CD14-positive monocyte (primary cell): Measurements from ENCODE around the gene GLI3. TPM values are rescaled to one million over a fixed set of nuclear protein-coding genes. Genes with fewer than 3 reads are reported as not detected.

Experiments used
- DNase-seq, 3 donors: peaks; one replicate each; pipeline ENCODE4 v3.0.0-alpha.2; 2011 to 2022
- H2AFZ ChIP-seq: 2 replicates; pipeline ENCODE4 v1.6.0; 2012; ENCODE audit warnings: mild to moderate bottlenecking, low read depth, low read length, inconsistent platforms; ENCODE audit not compliant: insufficient read depth, poor library complexity, severe bottlenecking
- H3K27ac ChIP-seq, 2 donors: 1 replicate in 1 of 2; 2 replicates in 1 of 2; pipeline ENCODE4 v1.5.1; 2012 to 2013; ENCODE audit warnings: low read length in 2 of 2, control low read depth in 1 of 2, inconsistent platforms in 1 of 2, low read depth in 1 of 2, mild to moderate bottlenecking in 1 of 2
- H3K27me3 ChIP-seq, 2 donors: one replicate each; pipeline versions ENCODE4 v1.6.0 to v1.6.1; 2011 to 2013; ENCODE audit warnings: low read length in 2 of 2; ENCODE audit not compliant: control insufficient read depth in 2 of 2, insufficient read depth in 2 of 2
- H3K36me3 ChIP-seq, 2 donors: replicated peaks in 1 of 2; 1 replicate in 1 of 2; 2 replicates in 1 of 2; pipeline versions ENCODE4 v1.5.1 to v1.6.1; 2012 to 2013; ENCODE audit warnings: low read length in 2 of 2, control low read depth in 1 of 2, inconsistent platforms in 1 of 2, mild to moderate bottlenecking in 1 of 2; ENCODE audit not compliant: insufficient read depth in 2 of 2, control insufficient read depth in 1 of 2
- H3K4me1 ChIP-seq, 2 donors: 1 replicate in 1 of 2; 2 replicates in 1 of 2; pipeline versions ENCODE4 v1.5.1 to v1.6.1; 2012 to 2013; ENCODE audit warnings: low read length in 2 of 2, control low read depth in 1 of 2, inconsistent platforms in 1 of 2, mild to moderate bottlenecking in 1 of 2, moderate library complexity in 1 of 2; ENCODE audit not compliant: insufficient read depth in 2 of 2, control insufficient read depth in 1 of 2
- H3K4me2 ChIP-seq: replicated peaks from 2 replicates; pipeline ENCODE3; 2012; ENCODE audit warnings: low read length, moderate library complexity, mild to moderate bottlenecking; ENCODE audit not compliant: poor library complexity, severe bottlenecking; ENCODE audit errors: extremely low read depth
- H3K4me3 ChIP-seq, 3 experiments: fragments of 200-600 bp in 1 of 3; sonication (generic) in 1 of 3; replicated peaks in 1 of 3; 1 replicate in 2 of 3; 2 replicates in 1 of 3; pipeline ENCODE4 v1.5.1; 2011 to 2013; ENCODE audit warnings: low read length in 3 of 3, mild to moderate bottlenecking in 3 of 3, control low read depth in 2 of 3, low read depth in 2 of 3, inconsistent platforms in 1 of 3, moderate library complexity in 1 of 3
- H3K79me2 ChIP-seq: 2 replicates; pipeline ENCODE4 v1.6.0; 2012; ENCODE audit warnings: mild to moderate bottlenecking, control low read depth, inconsistent platforms, low read length, moderate library complexity; ENCODE audit not compliant: insufficient read depth
- H3K9ac ChIP-seq: 2 replicates; pipeline ENCODE4 v1.6.0; 2017; ENCODE audit warnings: low read length, mild to moderate bottlenecking; ENCODE audit not compliant: insufficient read depth, poor library complexity, severe bottlenecking
- H3K9me3 ChIP-seq, 2 donors: replicated peaks in 1 of 2; 1 replicate in 1 of 2; 2 replicates in 1 of 2; pipeline versions ENCODE4 v1.5.1 to v1.6.1; 2012 to 2013; ENCODE audit warnings: low read length in 2 of 2, control low read depth in 1 of 2; ENCODE audit not compliant: control insufficient read depth in 1 of 2, insufficient read depth in 1 of 2
- H4K20me1 ChIP-seq: 2 replicates; pipeline ENCODE4 v1.6.0; 2012; ENCODE audit warnings: mild to moderate bottlenecking, low read length, control low read depth, moderate library complexity; ENCODE audit not compliant: insufficient read depth
- H3K27ac Mint-ChIP-seq, 7 donors: one replicate each; pipeline ENCODE4 v1.8.0; 2020; ENCODE audit warnings: mild to moderate bottlenecking in 7 of 7, mixed read lengths in 7 of 7, moderate library complexity in 6 of 7, inconsistent platforms in 2 of 7
- H3K27me3 Mint-ChIP-seq, 3 donors: one replicate each; pipeline ENCODE4 v1.8.0; 2021 to 2022; ENCODE audit warnings: low read depth in 3 of 3, mild to moderate bottlenecking in 3 of 3, mixed read lengths in 3 of 3, moderate library complexity in 3 of 3, inconsistent platforms in 1 of 3
- H3K36me3 Mint-ChIP-seq, 2 donors: one replicate each; pipeline ENCODE4 v1.8.0; 2020; ENCODE audit warnings: mixed read lengths in 2 of 2, inconsistent platforms in 1 of 2, mild to moderate bottlenecking in 1 of 2
- H3K4me1 Mint-ChIP-seq: one replicate; pipeline ENCODE4 v1.8.0; 2020; ENCODE audit warnings: mild to moderate bottlenecking, mixed read lengths
- H3K4me3 Mint-ChIP-seq, 2 donors: one replicate each; pipeline ENCODE4 v1.8.0; 2020; ENCODE audit warnings: mild to moderate bottlenecking in 2 of 2, mixed read lengths in 2 of 2, moderate library complexity in 1 of 2
- H3K9me3 Mint-ChIP-seq, 7 donors: one replicate each; pipeline ENCODE4 v1.8.0; 2020 to 2022; ENCODE audit warnings: mixed read lengths in 7 of 7, mild to moderate bottlenecking in 6 of 7, moderate library complexity in 6 of 7, inconsistent platforms in 2 of 7
- WGBS: methylation state at CpG from one replicate; pipeline ENCODE4 v1.1.5; 2013; ENCODE audit warnings: missing lambda C conversion rate; ENCODE audit not compliant: insufficient coverage; 5-methylcytosine and 5-hydroxymethylcytosine counted together
- intact Hi-C, 2 donors: fragments of 100-400 bp; cut with micrococcal nuclease; formaldehyde crosslinking; loops; one replicate each; pipeline versions ENCODE4 v1.15.0 to v1.15.1; 2023
- polyA plus RNA-seq, 3 donors: library from polyadenylated mRNA; depleted of rRNA in 1 of 3; unstranded in 2 of 3; stranded (reverse) in 1 of 3; fragments of 300-500 nt in 2 of 3; fragments of >200 nt in 1 of 3; fragmentation: Illumina TruSeq in 2 of 3; gene quantifications; 1 replicate in 2 of 3; 2 replicates in 1 of 3; pipeline ENCODE4 v1.2.3, GENCODE V29; 2012 to 2021
- TF ChIP-seq, protein P1 (sequence below): fragments of 200-600 bp; IDR thresholded peaks from one replicate; pipeline ENCODE4 v1.8.0; 2022; ENCODE audit warnings: antibody characterized with exemption, mild to moderate bottlenecking

GLI3 gene
- polyA plus RNA-seq, 3 donors, result not detected

DNA sequence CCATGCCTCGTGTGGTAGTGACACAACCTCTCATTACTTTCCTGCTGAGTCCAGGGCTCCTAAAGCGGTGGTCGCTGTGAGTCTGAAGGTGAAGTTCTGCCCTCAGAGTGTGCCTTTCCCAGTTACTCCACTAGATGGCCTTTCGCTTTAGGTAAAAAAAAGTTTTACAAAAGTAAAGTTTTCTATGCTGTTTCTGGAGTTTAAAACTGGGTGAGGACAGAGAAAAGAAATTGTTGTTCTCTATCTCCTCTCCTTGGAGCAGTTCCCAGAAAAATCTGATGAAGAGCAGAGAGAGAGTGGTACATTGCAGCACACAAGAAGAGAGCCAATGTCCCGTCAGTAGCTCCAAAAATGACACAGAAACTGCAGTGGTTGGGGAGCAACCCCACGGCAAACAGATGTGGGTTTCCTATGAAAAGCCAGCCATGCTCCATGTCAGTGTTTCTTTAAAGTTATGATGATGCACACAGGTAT, 257.1 kb downstream of the GLI3 start:
- H3K27me3 Mint-ChIP-seq, result peaks cover 0 to 3% (median 1%) of the 10 kb centered on the region in 3 donors
- H3K27ac ChIP-seq, result no peak overlapping the region
- H3K9me3 Mint-ChIP-seq, result no peaks in the 10 kb centered on the region
- H3K4me2 ChIP-seq, result no peak overlapping the region
- no peaks in the 10 kb centered on the region for H4K20me1 ChIP-seq
- H3K4me3 Mint-ChIP-seq, result no peak overlapping the region
- H3K9me3 ChIP-seq, result no peaks in the 10 kb centered on the region
- H3K4me1 ChIP-seq, result peaks cover 8 to 14% of the 10 kb centered on the region in 2 donors
- DNase-seq, result no peak
- H3K79me2 ChIP-seq, result no peaks in the 10 kb centered on the region
- H2AFZ ChIP-seq, result no peak overlapping the region
- H3K27ac Mint-ChIP-seq, result peak overlapping the region in 1 of 7 donors; percentile 1
- H3K27me3 ChIP-seq, result no peaks in the 10 kb centered on the region
- no peaks in the 10 kb centered on the region for H3K36me3 Mint-ChIP-seq
- 68% methylated on average over 2 of the region's 6 CpGs for WGBS
- intact Hi-C loops, result no loop called here
- H3K4me1 Mint-ChIP-seq, result peaks cover 22% of the 10 kb centered on the region
- H3K9ac ChIP-seq, result no peak overlapping the region
- TF ChIP-seq, protein P1, sequence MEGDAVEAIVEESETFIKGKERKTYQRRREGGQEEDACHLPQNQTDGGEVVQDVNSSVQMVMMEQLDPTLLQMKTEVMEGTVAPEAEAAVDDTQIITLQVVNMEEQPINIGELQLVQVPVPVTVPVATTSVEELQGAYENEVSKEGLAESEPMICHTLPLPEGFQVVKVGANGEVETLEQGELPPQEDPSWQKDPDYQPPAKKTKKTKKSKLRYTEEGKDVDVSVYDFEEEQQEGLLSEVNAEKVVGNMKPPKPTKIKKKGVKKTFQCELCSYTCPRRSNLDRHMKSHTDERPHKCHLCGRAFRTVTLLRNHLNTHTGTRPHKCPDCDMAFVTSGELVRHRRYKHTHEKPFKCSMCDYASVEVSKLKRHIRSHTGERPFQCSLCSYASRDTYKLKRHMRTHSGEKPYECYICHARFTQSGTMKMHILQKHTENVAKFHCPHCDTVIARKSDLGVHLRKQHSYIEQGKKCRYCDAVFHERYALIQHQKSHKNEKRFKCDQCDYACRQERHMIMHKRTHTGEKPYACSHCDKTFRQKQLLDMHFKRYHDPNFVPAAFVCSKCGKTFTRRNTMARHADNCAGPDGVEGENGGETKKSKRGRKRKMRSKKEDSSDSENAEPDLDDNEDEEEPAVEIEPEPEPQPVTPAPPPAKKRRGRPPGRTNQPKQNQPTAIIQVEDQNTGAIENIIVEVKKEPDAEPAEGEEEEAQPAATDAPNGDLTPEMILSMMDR, result peak; percentile 71
- no peak overlapping the region for H3K4me3 ChIP-seq
- H3K36me3 ChIP-seq, result no peaks in the 10 kb centered on the region

GRCh38 chr7:41978858-41979257, 258.2 kb downstream of the GLI3 start:
- intact Hi-C loops, result no loop called here
- no peaks in the 10 kb centered on the region for H3K9me3 Mint-ChIP-seq
- peaks cover 25% of the 10 kb centered on the region for H3K4me1 Mint-ChIP-seq
- Histone ChIP-seq H3K36me3 (no peaks in the 10 kb centered on the region), H3K79me2 (no peaks in the 10 kb centered on the region), H4K20me1 (no peaks in the 10 kb centered on the region), H3K9me3 (no peaks in the 10 kb centered on the region), H2AFZ (no peak overlapping the region), H3K4me3 (no peak overlapping the region), H3K4me1 (peaks cover 9 to 14% of the 10 kb centered on the region in 2 donors), H3K9ac (no peak overlapping the region), H3K27me3 (no peaks in the 10 kb centered on the region), H3K4me2 (no peak overlapping the region), H3K27ac (no peak overlapping the region)
- H3K27ac Mint-ChIP-seq, result no peak overlapping the region
- 100% methylated on average over 2 of the region's 4 CpGs for WGBS
- H3K27me3 Mint-ChIP-seq, result peaks cover 0 to 3% (median 1%) of the 10 kb centered on the region in 3 donors
- TF ChIP-seq, protein P1, result no peak
- no peak overlapping the region for H3K4me3 Mint-ChIP-seq
- no peaks in the 10 kb centered on the region for H3K36me3 Mint-ChIP-seq
- no peak for DNase-seq
